ENCODE results near the gene NR4A3. TPM values are rescaled to one million over a fixed set of nuclear protein-coding genes. Genes with fewer than 3 reads are reported as not detected.

NR4A3 gene
- total and polyA plus RNA-seq, 10 of the 15 experiments (the other 5 are each of a cell fraction or from before 2014, with no cell fraction given) = 0.04 to 2.1 (median 0.64) TPM; not detected in 1

GRCh38 chr9:99859243-99859980 lies 37.7 kb downstream of the NR4A3 start (continued):
- no peak for TF ChIP-seq CUX1 (IDR thresholded peaks at IDR 0.05; ENCODE audit: insufficient replicate concordance, low read depth, low read length)
- TF ChIP-seq SMARCA5 (IDR thresholded peaks at IDR 0.05) = no peak
- TF ChIP-seq ATF7 (IDR thresholded peaks at IDR 0.05; ENCODE audit: low read depth) = no peak
- TF ChIP-seq NR2C2 (IDR thresholded peaks at IDR 0.05; ENCODE audit: borderline replicate concordance, control insufficient read depth, insufficient read length, low read depth) = no peak
- no peak for TF ChIP-seq HDGF (IDR thresholded peaks at IDR 0.05)
- TF ChIP-seq SKIL (IDR thresholded peaks at IDR 0.05; ENCODE audit: low read depth, poor library complexity, severe bottlenecking) = no peak
- no peak for TF ChIP-seq SMC3 (IDR thresholded peaks at IDR 0.05; ENCODE audit: borderline replicate concordance, low read length)
- TF ChIP-seq YBX1 (IDR thresholded peaks at IDR 0.05) = no peak

Data from GM12878 (cell line).